Activated CD8-positive, alpha-beta memory T cell treated with anti-CD3 and anti-CD28 coated beads for 36 hours (primary cell): Measurements from ENCODE around the gene CCDC82. TPM values are rescaled to one million over a fixed set of nuclear protein-coding genes. Genes with fewer than 3 reads are reported as not detected.

ENCODE experiments used
- CTCF ChIA-PET: fragments of 350-600 bp; sonication (Branson Sonifier 250); formaldehyde crosslinking; loops from one replicate; lab custom pipeline; 2021; ENCODE audit warnings: antibody characterized with exemption; lab: Charles Lee
- POLR2A ChIA-PET: fragments of 350-600 bp; sonication (Branson Sonifier 250); formaldehyde crosslinking; loops from one replicate; lab custom pipeline; 2021; ENCODE audit warnings: antibody characterized with exemption; lab: Charles Lee
- total RNA-seq, 2 experiments: library from RNA; stranded (reverse); gene quantifications; one replicate each; pipeline ENCODE4 v1.2.3, GENCODE V29; 2021

CCDC82 gene
- total RNA-seq, 2 experiments from 2014 or later: 24.1 to 28.1 TPM

DNA sequence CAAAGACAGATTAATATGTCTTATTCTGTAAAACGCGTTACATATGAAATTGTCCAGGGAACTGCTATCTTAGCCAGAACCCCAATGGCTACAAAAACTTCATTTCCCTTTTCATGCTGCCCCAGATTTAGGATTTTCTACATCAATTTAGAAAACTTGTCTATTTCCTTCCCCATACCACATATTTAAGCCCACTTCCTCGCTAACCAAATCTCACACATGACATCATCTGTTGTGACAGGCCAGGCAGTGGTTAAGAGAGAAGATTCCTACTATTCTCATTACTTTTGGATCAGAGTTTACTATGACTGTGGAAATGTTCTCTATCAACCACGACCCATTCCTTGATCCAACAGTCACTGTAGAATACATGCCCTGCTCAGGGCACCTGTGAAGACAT is 15.9 kb downstream of the CCDC82 start:
- CTCF ChIA-PET: no interaction called here
- POLR2A ChIA-PET: no interaction called here

DNA sequence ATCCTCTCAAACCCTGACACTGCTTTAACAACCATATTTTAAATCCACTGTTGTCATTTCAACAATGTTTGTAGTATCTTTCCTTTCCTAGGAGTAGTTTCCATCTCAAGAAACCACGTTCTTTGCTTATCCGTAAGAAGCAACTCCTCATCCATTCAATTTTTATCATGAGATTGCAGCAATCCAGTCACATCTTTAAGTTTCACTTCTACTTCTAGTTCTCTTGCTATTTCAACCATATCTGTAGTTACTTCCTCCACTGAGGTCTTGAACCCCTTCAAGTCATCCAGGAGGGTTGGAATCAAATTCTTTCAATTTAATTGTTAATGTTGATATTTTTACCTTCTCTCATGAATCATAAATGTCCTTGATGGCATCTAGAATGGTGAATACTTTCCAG is 22.4 kb downstream of the CCDC82 start:
- ChIA-PET POLR2A (no interaction called here), CTCF (no interaction called here)

DNA sequence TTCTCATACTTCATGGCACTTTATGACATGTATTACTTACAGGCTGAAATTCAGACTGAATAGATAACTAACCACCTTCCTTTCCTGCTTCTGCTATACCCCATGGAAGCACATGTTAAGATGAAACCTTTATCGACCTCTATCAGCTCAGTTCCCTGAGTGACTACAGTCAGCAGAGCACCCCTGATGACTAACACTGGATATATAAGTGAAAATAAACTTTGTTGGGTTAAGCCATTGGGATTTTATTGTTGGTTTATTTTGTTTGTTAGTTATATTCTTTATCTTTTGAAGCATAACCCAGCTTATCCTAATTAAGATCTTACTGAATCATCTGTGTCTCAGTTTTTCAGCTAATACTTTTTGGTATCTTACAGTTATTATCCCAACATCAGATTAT is 23.7 kb downstream of the CCDC82 start:
- ChIA-PET CTCF (no interaction called here), POLR2A (interaction anchor here (0.6 kb wide), 1 partner anchor 84 kb away, joined by 8 read pairs; no protein-coding TSS in a partner anchor)

DNA sequence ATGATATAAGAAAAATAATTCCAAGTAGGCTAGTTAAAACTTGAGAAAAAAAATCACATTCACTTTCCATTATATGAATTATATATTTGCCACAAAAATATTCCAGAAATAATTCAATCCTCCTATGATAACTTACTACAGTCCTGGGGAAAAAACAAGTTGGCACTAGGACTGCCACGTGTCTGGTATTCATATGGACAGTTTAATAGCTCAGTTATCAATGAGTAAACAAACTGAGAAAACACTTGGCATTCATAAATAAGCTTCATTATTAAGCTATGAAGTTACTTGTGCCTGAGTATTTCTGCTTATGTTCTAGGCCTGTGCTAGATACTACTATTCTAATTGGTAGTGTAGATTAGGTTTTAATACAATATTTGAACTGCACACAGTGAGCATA is 24.2 kb downstream of the CCDC82 start:
- ChIA-PET CTCF (no interaction called here), POLR2A (interaction anchor here (0.6 kb wide), 1 partner anchor 84 kb away, joined by 8 read pairs; no protein-coding TSS in a partner anchor)

DNA sequence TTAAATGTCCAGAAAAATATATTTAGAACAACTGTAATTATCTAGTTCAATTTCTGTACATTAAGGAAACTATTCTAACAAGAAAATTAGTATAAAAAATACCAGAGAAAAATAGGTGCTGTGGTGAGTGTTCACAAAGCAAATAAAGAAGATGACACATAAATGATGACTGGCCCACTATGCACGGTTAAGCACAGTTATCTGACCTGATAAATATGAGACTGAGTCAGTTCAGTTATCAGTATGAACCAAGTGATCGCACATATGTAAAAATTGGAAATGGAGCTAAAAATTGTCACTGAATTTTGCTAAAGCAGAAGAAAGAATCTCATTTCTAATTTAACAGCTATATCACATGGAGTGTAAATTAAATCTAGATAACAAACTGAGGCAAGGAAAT is 27.9 kb downstream of the CCDC82 start:
- ChIA-PET CTCF (no interaction called here), POLR2A (no interaction called here)

DNA sequence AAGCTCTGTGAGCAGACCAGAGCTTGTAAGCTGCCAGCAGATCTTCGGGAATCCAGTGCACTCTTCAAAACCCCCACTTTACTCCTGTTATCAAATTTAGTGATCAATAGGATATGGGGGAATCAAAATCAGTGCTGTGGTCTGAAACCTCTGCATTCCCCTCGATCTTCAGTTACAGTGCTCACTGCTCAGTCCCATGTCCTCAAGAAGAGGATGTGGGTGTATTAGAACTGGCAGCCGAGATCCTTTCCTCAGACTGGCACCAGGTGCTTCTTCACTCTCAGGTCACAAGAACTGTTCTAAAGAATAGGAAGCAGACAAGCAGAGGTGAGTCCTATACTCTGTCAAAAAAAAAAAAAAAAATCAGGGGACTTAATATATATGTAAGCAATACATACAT is 31.4 kb downstream of the CCDC82 start:
- POLR2A ChIA-PET: interaction anchor here (1.0 to 1.3 kb wide), 2 partner anchors 15 to 26 kb away, joined by 3 to 4 read pairs; partner anchors contain the start of gene MAML2
- CTCF ChIA-PET: no interaction called here

DNA sequence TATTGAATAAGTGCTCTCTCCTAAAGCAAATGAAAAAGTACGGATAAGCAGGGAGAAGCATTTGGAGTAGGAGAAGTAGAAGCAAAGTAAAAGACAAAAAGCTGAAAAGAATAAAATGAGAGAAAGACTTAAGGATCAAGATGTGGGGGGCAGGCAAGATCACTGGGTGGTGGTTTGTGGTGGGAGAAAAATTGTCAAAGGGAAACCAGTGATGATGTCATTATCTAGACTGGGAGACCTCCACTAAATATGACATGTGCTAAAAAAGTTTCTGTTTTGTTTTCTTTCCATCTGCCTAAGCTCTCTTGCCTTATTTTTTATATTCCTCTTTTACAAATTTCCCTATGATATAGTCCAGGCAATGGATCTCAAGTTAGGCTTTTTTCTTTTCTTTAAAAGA is 31.9 kb downstream of the CCDC82 start:
- ChIA-PET POLR2A (interaction anchor here (1.0 to 1.3 kb wide), 2 partner anchors 15 to 26 kb away, joined by 3 to 4 read pairs; partner anchors contain the start of gene MAML2), CTCF (interaction anchor here (0.9 kb wide), 1 partner anchor 19 kb away, joined by 3 read pairs; no protein-coding TSS in a partner anchor)

DNA sequence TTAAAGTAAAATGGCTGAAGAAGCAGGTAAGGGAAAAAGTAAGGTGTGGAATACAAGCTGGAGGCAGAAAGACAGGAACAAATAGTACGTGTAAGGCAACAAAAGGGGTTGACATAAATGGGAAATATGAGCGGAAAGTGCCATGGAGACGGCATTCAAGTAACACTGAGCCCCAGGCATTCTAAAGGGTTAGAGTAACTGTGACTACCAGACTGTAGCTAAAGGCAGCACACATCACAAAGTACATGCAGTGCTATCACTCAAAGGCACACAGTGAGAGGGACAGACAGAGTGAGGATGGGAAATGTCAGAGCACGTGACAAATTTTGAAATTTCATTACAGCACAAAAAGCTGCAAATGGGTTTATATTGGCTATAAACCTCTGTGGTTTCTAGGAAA is 32.9 kb downstream of the CCDC82 start:
- ChIA-PET CTCF (interaction anchor here (0.9 to 1.1 kb wide), 2 partner anchors 14 to 18 kb away, joined by 3 read pairs; partner anchors contain the start of gene MAML2), POLR2A (interaction anchor here (1.3 kb wide), 1 partner anchor 14 kb away, joined by 4 read pairs; the partner anchor contains the start of gene MAML2)

DNA sequence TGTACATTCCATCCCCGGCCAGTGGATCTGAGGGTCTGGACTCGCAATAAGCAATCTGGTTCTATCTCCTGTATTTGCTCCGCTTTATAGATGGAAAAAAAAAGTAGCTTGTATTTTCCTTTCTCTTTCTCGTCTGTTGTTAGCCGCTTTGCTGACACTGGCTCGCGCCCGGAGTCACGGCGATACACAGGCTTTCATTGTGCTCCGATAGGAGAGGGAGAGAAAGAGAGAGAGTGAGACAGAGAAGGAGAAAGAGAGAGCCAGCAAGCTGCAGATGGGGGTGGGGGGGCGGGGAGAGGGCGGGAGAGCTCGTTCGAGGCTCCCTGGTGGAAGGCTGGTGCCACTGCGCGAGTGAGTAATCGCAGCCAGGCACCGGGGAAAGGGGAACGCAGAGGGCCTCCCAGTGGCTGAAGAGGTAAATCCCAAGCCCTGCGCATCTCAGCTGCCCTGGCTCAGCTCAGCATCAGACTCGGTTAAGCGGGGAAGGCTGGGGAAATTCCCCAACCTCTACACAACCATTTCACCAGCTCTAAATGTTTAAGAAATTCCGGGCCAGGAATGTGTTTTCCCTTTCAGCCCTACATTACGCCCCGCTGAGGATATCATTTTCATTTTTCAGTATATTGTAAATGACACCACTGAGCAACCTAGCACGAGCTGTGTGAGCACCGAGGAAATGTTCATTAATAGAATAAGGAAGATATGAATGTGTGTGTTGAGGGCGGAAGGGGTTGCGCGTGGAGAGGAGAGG is 46.6 kb downstream of the CCDC82 start, which contains the start of gene MAML2:
TSS of gene MAML2 (minus strand) at position 235 of the 751 bp plus-strand sequence. CDS start 1,300 bp downstream, outside the sequence.
- POLR2A ChIA-PET: interaction anchor here (0.5 to 1.8 kb wide), 11 partner anchors 11 to 554 kb away, joined by 3 to 6 read pairs (median 4); partner anchors contain the start of gene FAM76B

DNA sequence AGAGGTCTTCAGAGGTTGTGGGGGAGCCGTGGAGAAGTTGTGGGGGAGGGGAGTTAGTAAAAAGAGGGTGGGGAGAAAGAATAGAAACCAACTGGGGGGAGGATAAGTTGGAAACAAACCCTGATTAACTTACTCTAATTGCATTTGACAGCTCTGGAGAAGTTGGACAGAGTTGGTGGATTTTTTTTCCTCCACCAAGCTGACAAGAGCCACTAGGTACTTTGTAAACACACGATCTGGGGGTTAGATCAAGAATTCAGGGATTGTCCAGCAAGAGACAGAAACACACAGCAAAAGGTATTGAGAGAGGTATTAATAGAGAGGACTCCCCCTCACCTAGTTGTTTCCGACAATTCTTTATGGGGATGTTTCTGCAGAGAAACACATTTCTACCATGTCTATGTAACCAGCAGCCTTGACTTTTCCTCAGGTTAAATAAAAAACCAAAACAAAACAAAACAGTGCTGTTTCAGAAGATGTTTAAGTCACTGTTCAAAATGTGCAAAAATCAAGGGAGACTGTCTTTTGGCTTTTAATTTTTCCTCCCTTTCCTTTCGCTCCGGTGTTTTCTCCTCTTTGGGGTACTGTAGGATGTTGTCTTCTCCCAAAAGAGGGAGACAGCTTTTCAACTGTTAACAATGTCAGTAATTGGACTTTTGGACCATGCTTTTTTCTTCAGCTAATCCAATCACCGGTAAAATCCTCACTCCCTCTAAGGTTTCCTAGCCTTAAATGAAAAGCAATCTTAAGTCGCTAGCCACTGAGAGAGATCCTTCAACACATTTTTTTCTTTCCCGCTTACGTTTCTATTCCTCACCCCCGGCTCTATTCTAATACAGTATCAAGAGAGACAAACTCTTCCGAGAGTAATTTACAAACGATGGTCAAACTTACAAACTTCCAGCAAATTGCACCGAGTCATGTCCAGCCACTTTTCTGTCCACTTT is 47.4 kb downstream of the CCDC82 start:
- POLR2A ChIA-PET: interaction anchor here (0.7 to 1.8 kb wide), 10 partner anchors 10 to 279 kb away, joined by 3 to 5 read pairs (median 3); no protein-coding TSS in a partner anchor
- CTCF ChIA-PET: interaction anchor here (0.7 to 2.9 kb wide), 39 partner anchors 10 to 322 kb away, joined by 3 to 11 read pairs (median 4); no protein-coding TSS in a partner anchor

More for the DNA sequence above, 46.6 kb downstream of the CCDC82 start, which contains the start of gene MAML2:
- CTCF ChIA-PET: interaction anchor here (0.7 to 2.9 kb wide), 33 partner anchors 11 to 291 kb away, joined by 3 to 11 read pairs (median 3); partner anchors contain the start of genes CCDC82 and JRKL

DNA sequence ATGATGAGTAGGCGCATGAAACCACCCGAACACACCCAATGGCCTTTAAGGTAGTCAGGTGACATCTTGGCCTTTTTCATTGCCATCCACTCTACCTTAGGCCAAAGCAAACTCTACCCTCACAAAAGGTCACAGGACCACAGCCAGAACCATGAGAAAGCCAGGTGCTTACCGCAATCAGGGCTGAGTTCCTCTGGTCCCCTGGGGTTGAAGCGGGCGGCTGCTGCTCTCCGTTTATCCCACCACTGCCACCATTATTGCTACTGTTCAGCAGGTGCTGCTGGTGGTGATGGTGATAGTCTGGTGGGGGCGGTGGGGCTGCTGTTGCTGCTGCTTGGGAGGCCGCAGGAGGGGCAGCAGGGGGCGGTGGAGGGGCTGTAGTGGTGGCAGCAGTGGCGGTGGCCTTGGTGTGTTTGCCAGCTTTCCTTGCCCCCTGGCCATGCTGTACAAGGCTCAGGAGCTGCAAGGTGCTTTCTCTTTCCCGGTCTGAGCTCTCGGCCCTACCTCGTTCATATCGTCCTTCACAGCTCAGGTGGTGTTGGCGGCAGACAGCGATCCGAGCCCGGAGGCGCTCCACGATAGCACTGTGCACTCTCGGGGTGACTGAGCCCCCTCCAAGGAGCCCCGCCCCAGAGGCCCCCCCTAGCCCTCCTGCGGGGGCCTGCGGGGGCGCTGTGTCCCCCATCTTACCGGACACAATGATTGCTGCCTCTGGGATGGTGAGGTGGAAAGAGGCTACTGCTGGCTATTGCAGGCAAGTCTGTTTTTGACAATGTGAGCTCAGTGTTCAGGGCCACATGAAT is 48.3 kb downstream of the CCDC82 start:
- CTCF ChIA-PET: interaction anchor here (0.7 to 2.9 kb wide), 16 partner anchors 10 to 322 kb away, joined by 3 to 11 read pairs (median 4); no protein-coding TSS in a partner anchor
- POLR2A ChIA-PET: interaction anchor here (1.6 to 1.8 kb wide), 2 partner anchors 48 to 279 kb away, joined by 5 to 6 read pairs; partner anchors contain the start of genes CCDC82 and JRKL

DNA sequence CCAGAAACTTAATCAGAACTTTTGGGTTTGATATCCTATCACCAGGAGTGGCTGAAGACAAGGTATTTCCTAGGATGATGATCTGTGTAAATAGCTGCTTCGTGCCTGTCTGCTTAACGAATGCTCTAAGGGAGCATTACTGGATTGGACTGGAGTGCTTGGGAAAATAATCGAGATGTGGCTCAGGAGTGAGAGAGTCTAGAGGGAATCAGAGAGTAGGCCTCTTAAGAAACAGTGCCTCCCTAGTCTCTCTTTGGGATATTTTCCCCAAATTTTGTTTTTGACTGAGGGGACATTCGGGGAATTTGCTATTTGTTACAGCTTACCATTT is 49.2 kb downstream of the CCDC82 start:
- ChIA-PET POLR2A (interaction anchor here (1.2 to 1.8 kb wide), 2 partner anchors 49 to 550 kb away, joined by 4 to 6 read pairs; partner anchors contain the start of genes CCDC82, CEP57 and JRKL), CTCF (interaction anchor here (1.1 to 2.1 kb wide), 4 partner anchors 154 to 298 kb away, joined by 3 to 7 read pairs (median 4); no protein-coding TSS in a partner anchor)

DNA sequence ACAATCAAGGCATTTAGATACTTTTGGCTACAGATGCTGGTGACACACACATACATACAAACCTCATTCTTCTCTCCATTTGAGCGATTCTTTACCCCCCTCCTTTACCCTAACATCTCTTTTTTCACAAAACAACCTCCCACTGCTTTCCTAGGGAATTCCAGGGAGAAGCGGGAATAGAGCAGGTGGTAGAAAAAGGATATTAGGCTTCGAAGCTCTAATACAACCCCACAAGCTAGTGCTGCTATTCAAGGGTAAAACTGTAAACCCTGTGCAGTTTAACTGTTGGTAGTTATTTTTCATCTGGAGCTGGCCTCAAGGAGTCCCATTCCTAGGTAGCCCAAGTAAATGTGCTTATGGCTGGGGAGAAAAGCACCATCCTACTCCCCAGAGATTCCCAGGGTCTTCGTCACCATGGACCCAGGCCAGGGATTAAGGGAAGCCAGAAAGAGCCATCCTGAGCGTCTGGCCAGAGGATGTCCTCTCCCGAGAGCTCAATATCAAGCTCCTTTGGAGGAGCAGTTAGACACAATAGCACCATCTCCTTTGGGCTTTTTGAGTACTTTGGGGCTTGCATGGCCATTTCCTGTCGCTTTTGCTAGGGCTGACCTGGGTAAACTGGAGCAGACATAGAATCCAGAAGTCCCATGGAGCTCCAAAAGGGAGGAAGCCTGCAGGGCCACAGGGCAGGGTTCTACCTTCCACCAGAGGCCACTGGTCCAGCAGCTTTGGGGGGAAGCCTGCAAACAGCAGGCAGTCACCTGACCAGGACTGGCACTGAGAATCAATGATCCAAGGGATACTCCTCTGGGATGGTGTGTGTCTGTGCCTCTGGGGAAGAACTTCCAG is 49.8 kb downstream of the CCDC82 start:
- POLR2A ChIA-PET: interaction anchor here (0.7 to 1.8 kb wide), 4 partner anchors 50 to 549 kb away, joined by 3 to 6 read pairs (median 4); partner anchors contain the start of genes CCDC82, CEP57 and JRKL

DNA sequence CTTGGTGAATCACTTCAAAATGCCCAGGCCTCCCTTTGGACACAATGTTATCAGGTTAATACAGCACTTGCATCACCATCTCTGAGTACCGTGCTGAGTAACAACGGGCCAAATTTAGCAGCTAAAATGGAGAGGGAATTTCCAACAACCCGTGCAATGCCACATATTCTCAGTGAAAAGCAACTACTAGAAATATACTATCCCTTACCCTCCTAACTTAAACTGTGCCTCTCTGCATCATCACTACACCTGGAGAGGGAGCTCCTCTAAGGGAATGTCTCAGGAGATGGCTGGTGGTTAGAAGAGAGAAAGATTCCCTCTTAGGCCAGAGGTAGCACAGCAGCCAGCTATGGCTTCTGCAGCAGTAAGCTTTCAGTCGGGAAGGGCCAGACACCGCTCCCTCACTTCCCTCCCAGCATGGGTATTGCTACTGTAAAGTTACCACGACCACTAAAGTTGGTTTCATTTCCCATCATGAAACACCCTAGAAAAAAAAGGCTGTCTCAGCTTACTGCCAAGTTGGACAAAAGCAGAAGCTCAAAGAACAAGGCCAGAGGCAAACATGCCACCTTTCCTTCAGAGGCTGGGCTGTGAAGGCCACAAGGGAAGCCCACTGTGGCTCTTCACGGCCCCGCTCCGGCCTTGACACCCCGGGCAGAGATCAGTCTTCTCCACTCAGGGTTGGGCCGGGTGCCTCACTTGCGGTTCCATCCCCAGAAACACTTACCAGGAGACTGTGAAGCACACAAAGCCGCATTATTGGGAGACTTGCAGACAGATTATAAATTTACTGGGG is 50.6 kb downstream of the CCDC82 start:
- ChIA-PET POLR2A (interaction anchor here (0.6 to 0.9 kb wide), 3 partner anchors 95 to 185 kb away, joined by 3 to 5 read pairs (median 4); no protein-coding TSS in a partner anchor), CTCF (interaction anchor here (1.4 to 2.4 kb wide), 4 partner anchors 18 to 153 kb away, joined by 3 to 6 read pairs (median 4); no protein-coding TSS in a partner anchor)

More for the DNA sequence above, 49.8 kb downstream of the CCDC82 start:
- CTCF ChIA-PET: interaction anchor here (0.7 to 2.4 kb wide), 5 partner anchors 85 to 264 kb away, joined by 3 to 7 read pairs (median 4); no protein-coding TSS in a partner anchor
